Measurements from ENCODE around the gene CCDC40. TPM values are rescaled to one million over a fixed set of nuclear protein-coding genes. Genes with fewer than 3 reads are reported as not detected.

Gene CCDC40
- total RNA-seq, 3 donors from 2014 or later: 7.4 to 11.8 (median 11.6) TPM

DNA sequence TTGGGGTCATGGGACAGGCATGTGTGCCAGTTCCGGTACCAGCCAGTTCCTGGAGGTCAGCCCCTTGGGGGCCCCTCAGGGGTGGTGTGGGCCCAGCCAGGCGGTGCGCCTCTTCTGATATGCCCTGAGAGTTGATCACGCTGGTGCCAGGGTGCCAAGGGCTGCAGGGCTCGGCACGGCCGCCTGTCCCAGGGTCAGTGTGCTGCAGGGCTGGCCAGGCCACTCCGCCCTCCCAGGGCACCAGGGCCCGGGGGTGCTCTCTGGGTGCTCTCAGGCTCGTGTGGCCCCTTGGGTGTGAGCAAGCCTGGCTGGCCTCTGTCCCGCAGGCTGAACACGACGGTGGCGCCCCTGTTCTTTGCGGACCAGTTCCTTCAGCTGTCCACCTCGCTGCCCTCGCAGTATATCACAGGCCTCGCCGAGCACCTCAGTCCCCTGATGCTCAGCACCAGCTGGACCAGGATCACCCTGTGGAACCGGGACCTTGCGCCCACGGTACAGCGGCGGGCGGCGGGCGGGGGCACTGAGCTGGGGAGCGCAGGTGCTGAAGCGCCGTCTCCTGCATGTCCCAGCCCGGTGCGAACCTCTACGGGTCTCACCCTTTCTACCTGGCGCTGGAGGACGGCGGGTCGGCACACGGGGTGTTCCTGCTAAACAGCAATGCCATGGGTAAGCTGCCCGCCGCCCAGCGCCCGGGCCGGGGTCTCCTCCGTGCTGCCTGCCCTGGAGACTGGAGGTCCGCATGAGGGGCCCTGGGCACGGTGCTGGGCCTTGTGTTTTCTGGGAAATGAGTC, 71.0 kb downstream of the CCDC40 start:
- intact Hi-C loops (cut with DNase I; ENCODE audit: low total_unique reads): no loop called here
- Histone ChIP-seq H3K9me3 (no peaks in the 10 kb centered on the region), H3K36me3 (no peaks in the 10 kb centered on the region), H3K4me1 (peaks cover 3 to 5% of the 10 kb centered on the region in 2 donors), H3K27ac (no peak overlapping the region), H3K27me3 (no peaks in the 10 kb centered on the region), H3K4me3 (no peak overlapping the region)
- TF ChIP-seq CTCF (IDR thresholded peaks at IDR 0.05) (no peak), POLR2A (IDR thresholded peaks at IDR 0.05) (no peak), POLR2AphosphoS5 (IDR thresholded peaks at IDR 0.05) (no peak)
- DNase-seq (ENCODE audit: low spot score in 2 of 2): peak in 1 of 2 donors; percentile 46

GRCh38 chr17:80108036-80108971, 71.9 kb downstream of the CCDC40 start:
- Histone ChIP-seq H3K9me3 (no peaks in the 10 kb centered on the region), H3K36me3 (no peaks in the 10 kb centered on the region)
- DNase-seq (ENCODE audit: low spot score in 2 of 2): peak in 1 of 2 donors; percentile 39

GRCh38 chr17:80109066-80109660, 72.7 kb downstream of the CCDC40 start:
- DNase-seq (ENCODE audit: low spot score in 2 of 2): no peak
- Histone ChIP-seq H3K27ac (peak overlapping the region; percentile 38 to 58), H3K27me3 (no peaks in the 10 kb centered on the region), H3K9me3 (no peaks in the 10 kb centered on the region), H3K36me3 (no peaks in the 10 kb centered on the region), H3K4me1 (no peaks in the 10 kb centered on the region), H3K4me3 (no peak overlapping the region)
- intact Hi-C loops (cut with DNase I; ENCODE audit: low total_unique reads): no loop called here
- TF ChIP-seq CTCF (IDR thresholded peaks at IDR 0.05) (no peak), POLR2AphosphoS5 (IDR thresholded peaks at IDR 0.05) (no peak), POLR2A (IDR thresholded peaks at IDR 0.05) (no peak)

More at GRCh38 chr17:80108036-80108971, 71.9 kb downstream of the CCDC40 start:
- no peaks in the 10 kb centered on the region for H3K4me1 ChIP-seq
- no peak for TF ChIP-seq CTCF (IDR thresholded peaks at IDR 0.05)
- H3K27me3 ChIP-seq: no peaks in the 10 kb centered on the region
- intact Hi-C loops (cut with DNase I; ENCODE audit: low total_unique reads): no loop called here
- peak overlapping the region in 1 of 2 donors; percentile 58 for H3K27ac ChIP-seq
- no peak overlapping the region for H3K4me3 ChIP-seq

GRCh38 chr17:80109713-80110446, 73.4 kb downstream of the CCDC40 start:
- H3K27ac ChIP-seq: peak overlapping the region; percentile 58 to 62
- H3K36me3 ChIP-seq: no peaks in the 10 kb centered on the region
- H3K4me1 ChIP-seq: no peaks in the 10 kb centered on the region
- H3K9me3 ChIP-seq: no peaks in the 10 kb centered on the region
- intact Hi-C loops (cut with DNase I; ENCODE audit: low total_unique reads): no loop called here
- no peaks in the 10 kb centered on the region for H3K27me3 ChIP-seq
- no peak overlapping the region for H3K4me3 ChIP-seq
- peak; percentile 52 to 82 for DNase-seq (ENCODE audit: low spot score in 2 of 2)
- no peak for TF ChIP-seq POLR2AphosphoS5 (IDR thresholded peaks at IDR 0.05)
- no peak for TF ChIP-seq CTCF (IDR thresholded peaks at IDR 0.05)
